Calu3 (cell line): ENCODE data around the gene TMEM240. TPM values are rescaled to one million over a fixed set of nuclear protein-coding genes. Genes with fewer than 3 reads are reported as not detected.
"Not testable (repeated sequence)": the region's sequence is repeated elsewhere in the genome, so short reads cannot be mapped to it uniquely, and the experiment has no call there.

Source experiments
- BruUV-seq: library from RNA; stranded (reverse); fragments of 400-500 nt; replicated peaks from 2 replicates; lab custom pipeline; 2021; lab: Mats Ljungman, UMichigan
- CTCF ChIA-PET: fragments of 300-600 bp; sonication (Branson Sonifier 250); formaldehyde crosslinking; loops from one replicate; lab custom pipeline; 2022; ENCODE audit warnings: antibody characterized with exemption; lab: Charles Lee
- DNase-seq: peaks from one replicate; pipeline ENCODE4 v3.0.0; 2022
- H3K27ac Mint-ChIP-seq: one replicate; pipeline ENCODE4 v1.8.0; 2022; ENCODE audit warnings: mixed read lengths; ENCODE audit not compliant: unreplicated experiment
- H3K27me3 Mint-ChIP-seq: one replicate; pipeline ENCODE4 v1.8.0; 2022; ENCODE audit warnings: mixed read lengths; ENCODE audit not compliant: unreplicated experiment
- H3K36me3 Mint-ChIP-seq: one replicate; pipeline ENCODE4 v1.8.0; 2022; ENCODE audit warnings: mild to moderate bottlenecking, moderate library complexity, mixed read lengths; ENCODE audit not compliant: insufficient read depth, unreplicated experiment
- H3K4me1 Mint-ChIP-seq: one replicate; pipeline ENCODE4 v1.8.0; 2022; ENCODE audit warnings: mild to moderate bottlenecking, low read depth, mixed read lengths; ENCODE audit not compliant: unreplicated experiment
- H3K4me3 Mint-ChIP-seq: one replicate; pipeline ENCODE4 v1.8.0; 2022; ENCODE audit warnings: mild to moderate bottlenecking, low read depth, moderate library complexity, mixed read lengths; ENCODE audit not compliant: unreplicated experiment
- H3K9me3 Mint-ChIP-seq: one replicate; pipeline ENCODE4 v1.8.0; 2022; ENCODE audit warnings: low read depth, mixed read lengths; ENCODE audit not compliant: unreplicated experiment
- CTCF ChIP-seq: fragments of 200-600 bp; IDR thresholded peaks from one replicate; pipeline ENCODE4 v1.8.0; 2022; ENCODE audit warnings: antibody characterized with exemption; ENCODE audit not compliant: unreplicated experiment
- intact Hi-C: fragments of 100-400 bp; cut with micrococcal nuclease; formaldehyde crosslinking; loops from one replicate; pipeline ENCODE4 v1.10.0; 2022; ENCODE audit not compliant: unreplicated experiment
- total RNA-seq: library from RNA; stranded (reverse); gene quantifications from 2 replicates; pipeline ENCODE4 v1.2.3, GENCODE V29; 2022

TMEM240 gene
- total RNA-seq, 1 experiment from 2014 or later, result 5.1 TPM

- H3K27ac Mint-ChIP-seq, result no peak overlapping the region
- intact Hi-C loops, result no loop called here
- no peaks in the 10 kb centered on the region for H3K27me3 Mint-ChIP-seq
- no TSS peak for BruUV-seq
- peaks cover 33% of the 10 kb centered on the region for H3K36me3 Mint-ChIP-seq
- no peak for TF ChIP-seq CTCF
- CTCF ChIA-PET, result no interaction called here
- H3K4me1 Mint-ChIP-seq, result no peaks in the 10 kb centered on the region
- peaks cover 3% of the 10 kb centered on the region for H3K9me3 Mint-ChIP-seq
- no peak for DNase-seq
- no peak overlapping the region for H3K4me3 Mint-ChIP-seq
These were observed 11.1 kb downstream of the TMEM240 start for GRCh38 chr1:1529321-1529720.

- H3K4me1 Mint-ChIP-seq, result no peaks in the 10 kb centered on the region
- CTCF ChIA-PET, result no interaction called here
- no peak overlapping the region for H3K27ac Mint-ChIP-seq
- no peak for TF ChIP-seq CTCF
- DNase-seq, result no peak
- intact Hi-C loops, result no loop called here
- peaks cover 3% of the 10 kb centered on the region for H3K9me3 Mint-ChIP-seq
- no peak overlapping the region for H3K4me3 Mint-ChIP-seq
- no peaks in the 10 kb centered on the region for H3K27me3 Mint-ChIP-seq
- BruUV-seq, result no TSS peak
- peaks cover 30% of the 10 kb centered on the region for H3K36me3 Mint-ChIP-seq
These were observed 11.8 kb downstream of the TMEM240 start for GRCh38 chr1:1528301-1529267.

- CTCF ChIA-PET, result no interaction called here
- H3K4me1 Mint-ChIP-seq, result no peaks in the 10 kb centered on the region
- H3K4me3 Mint-ChIP-seq, result no peak overlapping the region
- H3K27me3 Mint-ChIP-seq, result no peaks in the 10 kb centered on the region
- no TSS peak for BruUV-seq
- no peak overlapping the region for H3K27ac Mint-ChIP-seq
- H3K36me3 Mint-ChIP-seq, result peaks cover 22% of the 10 kb centered on the region
- no peak for TF ChIP-seq CTCF
- H3K9me3 Mint-ChIP-seq, result peaks cover 3% of the 10 kb centered on the region
- intact Hi-C loops, result no loop called here
- DNase-seq, result no peak
These were observed 13.2 kb downstream of the TMEM240 start for GRCh38 chr1:1527092-1527816.

GRCh38 chr1:1526476-1526875, 13.9 kb downstream of the TMEM240 start:
- H3K4me3 Mint-ChIP-seq, H3K27me3 Mint-ChIP-seq, CTCF ChIA-PET, intact Hi-C loops, H3K9me3 Mint-ChIP-seq, H3K27ac Mint-ChIP-seq, DNase-seq, H3K4me1 Mint-ChIP-seq, BruUV-seq: not testable (repeated sequence)
- H3K36me3 Mint-ChIP-seq, result peaks cover 18% of the 10 kb centered on the region

- H3K27me3 Mint-ChIP-seq, CTCF ChIA-PET, H3K4me3 Mint-ChIP-seq, H3K27ac Mint-ChIP-seq, BruUV-seq, DNase-seq, intact Hi-C loops, H3K4me1 Mint-ChIP-seq, H3K9me3 Mint-ChIP-seq: not testable (repeated sequence)
- H3K36me3 Mint-ChIP-seq, result peaks cover 20% of the 10 kb centered on the region
These were observed 15.6 kb downstream of the TMEM240 start for GRCh38 chr1:1524750-1525383.

DNA sequence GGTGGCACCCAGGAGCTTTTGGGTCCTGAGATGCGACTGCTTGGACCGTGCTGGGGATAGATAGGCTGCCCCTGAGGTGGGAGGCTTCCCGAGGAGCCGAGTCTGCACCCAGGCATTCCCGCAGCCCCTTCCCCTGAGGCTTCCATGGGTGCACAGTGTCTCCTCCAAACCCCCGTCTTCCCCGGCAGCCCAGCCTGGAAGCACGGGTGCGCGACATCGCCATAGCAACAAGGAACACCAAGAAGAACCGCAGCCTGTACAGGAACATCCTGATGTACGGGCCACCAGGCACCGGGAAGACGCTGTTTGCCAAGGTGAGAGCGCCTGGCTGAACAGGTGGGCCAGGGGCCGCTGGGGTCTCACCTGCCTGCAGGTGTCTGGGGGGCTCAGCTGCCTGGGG, 16.8 kb downstream of the TMEM240 start:
- CTCF ChIA-PET, H3K9me3 Mint-ChIP-seq, H3K4me1 Mint-ChIP-seq, BruUV-seq, H3K27ac Mint-ChIP-seq, H3K4me3 Mint-ChIP-seq, DNase-seq, intact Hi-C loops, H3K27me3 Mint-ChIP-seq: not testable (repeated sequence)
- H3K36me3 Mint-ChIP-seq, result peaks cover 22% of the 10 kb centered on the region

- DNase-seq, H3K9me3 Mint-ChIP-seq, BruUV-seq, H3K4me1 Mint-ChIP-seq, CTCF ChIA-PET, intact Hi-C loops, H3K27me3 Mint-ChIP-seq, H3K4me3 Mint-ChIP-seq, H3K27ac Mint-ChIP-seq: not testable (repeated sequence)
- H3K36me3 Mint-ChIP-seq, result peaks cover 26% of the 10 kb centered on the region
These were observed 17.2 kb downstream of the TMEM240 start for GRCh38 chr1:1523226-1523625.
